CD4-positive, alpha-beta memory T cell (primary cell): ENCODE measurements around the gene ABCA13. TPM values are rescaled to one million over a fixed set of nuclear protein-coding genes. Genes with fewer than 3 reads are reported as not detected.

Experiments used
- CTCF ChIA-PET: fragments of 350-600 bp; sonication (Branson Sonifier 250); formaldehyde crosslinking; loops from one replicate; lab custom pipeline; 2021; ENCODE audit warnings: inconsistent platforms; ENCODE audit not compliant: partially characterized antibody; lab: Charles Lee
- POLR2A ChIA-PET: fragments of 350-600 bp; sonication (Branson Sonifier 250); formaldehyde crosslinking; loops from one replicate; lab custom pipeline; 2021; ENCODE audit not compliant: partially characterized antibody; lab: Charles Lee
- DNase-seq, 5 donors: peaks; one replicate each; pipeline versions ENCODE4 v3.0.0 to v3.0.0-alpha.2; 2020 to 2022; ENCODE audit warnings: mixed read lengths in 1 of 5
- H3K27ac ChIP-seq: one replicate; pipeline ENCODE4 v1.7.0; 2013; ENCODE audit warnings: low read depth, low read length
- H3K27me3 ChIP-seq: 2 replicates; pipeline ENCODE4 v1.7.0; 2013; ENCODE audit warnings: mild to moderate bottlenecking, low read length, moderate library complexity; ENCODE audit not compliant: insufficient read depth
- H3K36me3 ChIP-seq: 2 replicates; pipeline ENCODE4 v1.7.0; 2013; ENCODE audit warnings: mild to moderate bottlenecking, low read length, moderate library complexity; ENCODE audit not compliant: insufficient read depth
- H3K4me1 ChIP-seq: 2 replicates; pipeline ENCODE4 v1.7.0; 2013; ENCODE audit warnings: mild to moderate bottlenecking, low read length, moderate library complexity; ENCODE audit not compliant: insufficient read depth
- H3K4me3 ChIP-seq, 2 donors: one replicate each; pipeline ENCODE4 v1.7.0; 2013; ENCODE audit warnings: low read length in 2 of 2, mild to moderate bottlenecking in 1 of 2
- H3K9me3 ChIP-seq, 2 donors: one replicate each; pipeline ENCODE4 v1.7.0; 2013; ENCODE audit warnings: low read length in 2 of 2, control low read depth in 1 of 2; ENCODE audit not compliant: control insufficient read depth in 1 of 2
- H3K27ac Mint-ChIP-seq, 7 donors: one replicate each; pipeline ENCODE4 v1.8.0; 2020 to 2021; ENCODE audit warnings: mixed read lengths in 7 of 7, mild to moderate bottlenecking in 6 of 7, inconsistent platforms in 3 of 7, moderate library complexity in 3 of 7
- H3K27me3 Mint-ChIP-seq, 2 donors: one replicate each; pipeline ENCODE4 v1.8.0; 2020 to 2021; ENCODE audit warnings: mixed read lengths in 2 of 2
- H3K36me3 Mint-ChIP-seq, 2 donors: one replicate each; pipeline ENCODE4 v1.8.0; 2020 to 2021; ENCODE audit warnings: mixed read lengths in 2 of 2, inconsistent platforms in 1 of 2, mild to moderate bottlenecking in 1 of 2
- H3K4me1 Mint-ChIP-seq, 4 donors: one replicate each; pipeline ENCODE4 v1.8.0; 2020 to 2021; ENCODE audit warnings: mixed read lengths in 4 of 4, mild to moderate bottlenecking in 1 of 4
- H3K4me3 Mint-ChIP-seq, 8 donors: one replicate each; pipeline ENCODE4 v1.8.0; 2020 to 2021; ENCODE audit warnings: mixed read lengths in 8 of 8, mild to moderate bottlenecking in 7 of 8, moderate library complexity in 6 of 8, inconsistent platforms in 3 of 8
- H3K9me3 Mint-ChIP-seq, 8 donors: one replicate each; pipeline ENCODE4 v1.8.0; 2020 to 2021; ENCODE audit warnings: mixed read lengths in 8 of 8, mild to moderate bottlenecking in 5 of 8, inconsistent platforms in 3 of 8, moderate library complexity in 1 of 8
- intact Hi-C: fragments of 100-400 bp; cut with micrococcal nuclease; formaldehyde crosslinking; loops from one replicate; pipeline ENCODE4 v1.15.1; 2023
- polyA plus RNA-seq, 2 donors: library from polyadenylated mRNA; unstranded; fragments of 300-500 nt; fragmentation: Illumina TruSeq; gene quantifications; one replicate each; pipeline ENCODE4 v1.2.3, GENCODE V29; 2021
- total RNA-seq, 2 experiments: library from RNA; stranded (reverse); gene quantifications; one replicate each; pipeline ENCODE4 v1.2.3, GENCODE V29; 2021

The ABCA13 gene
- total and polyA plus RNA-seq, 4 experiments from 2014 or later, result not detected

GRCh38 chr7:48441848-48442492, 270.7 kb downstream of the ABCA13 start:
- no peak overlapping the region for H3K27ac ChIP-seq
- H3K4me1 ChIP-seq, result no peaks in the 10 kb centered on the region
- no peaks in the 10 kb centered on the region for H3K27me3 ChIP-seq
- no peaks in the 10 kb centered on the region for H3K36me3 ChIP-seq
- Mint-ChIP-seq H3K4me3 (no peak overlapping the region), H3K4me1 (no peaks in the 10 kb centered on the region), H3K27ac (no peak overlapping the region), H3K36me3 (no peaks in the 10 kb centered on the region), H3K27me3 (peaks cover 0 to 1% of the 10 kb centered on the region in 2 donors), H3K9me3 (peaks cover 4 to 18% (median 11%) of the 10 kb centered on the region in 8 donors)
- no peak overlapping the region for H3K4me3 ChIP-seq
- no peaks in the 10 kb centered on the region for H3K9me3 ChIP-seq
- ChIA-PET CTCF (no interaction called here), POLR2A (no interaction called here)
- no peak for DNase-seq
- intact Hi-C loops, result no loop called here

GRCh38 chr7:48443051-48443450, 271.8 kb downstream of the ABCA13 start:
- Mint-ChIP-seq H3K9me3 (peaks cover 4 to 18% (median 11%) of the 10 kb centered on the region in 8 donors), H3K27ac (no peak overlapping the region), H3K4me3 (no peak overlapping the region), H3K36me3 (no peaks in the 10 kb centered on the region), H3K27me3 (no peaks in the 10 kb centered on the region), H3K4me1 (no peaks in the 10 kb centered on the region)
- ChIA-PET CTCF (no interaction called here), POLR2A (no interaction called here)
- H3K9me3 ChIP-seq, result no peaks in the 10 kb centered on the region
- H3K36me3 ChIP-seq, result no peaks in the 10 kb centered on the region
- no peak for DNase-seq
- H3K27ac ChIP-seq, result no peak overlapping the region
- H3K27me3 ChIP-seq, result no peaks in the 10 kb centered on the region
- intact Hi-C loops, result no loop called here
- no peak overlapping the region for H3K4me3 ChIP-seq
- H3K4me1 ChIP-seq, result no peaks in the 10 kb centered on the region

GRCh38 chr7:48446721-48447120, 275.5 kb downstream of the ABCA13 start:
- H3K4me3 Mint-ChIP-seq, result no peak overlapping the region
- POLR2A ChIA-PET, result no interaction called here
- H3K36me3 Mint-ChIP-seq, result no peaks in the 10 kb centered on the region
- no peaks in the 10 kb centered on the region for H3K4me1 Mint-ChIP-seq
- no peaks in the 10 kb centered on the region for H3K36me3 ChIP-seq
- H3K27ac ChIP-seq, result no peak overlapping the region
- no peak overlapping the region for H3K27ac Mint-ChIP-seq
- peaks cover 4 to 18% (median 10%) of the 10 kb centered on the region in 8 donors for H3K9me3 Mint-ChIP-seq
- H3K27me3 Mint-ChIP-seq, result no peaks in the 10 kb centered on the region
- H3K9me3 ChIP-seq, result no peaks in the 10 kb centered on the region
- H3K4me3 ChIP-seq, result no peak overlapping the region
- CTCF ChIA-PET, result interaction anchor here (0.6 kb wide), 1 partner anchor 89 kb away, joined by 3 read pairs; no protein-coding TSS in a partner anchor
- no peak for DNase-seq
- H3K27me3 ChIP-seq, result no peaks in the 10 kb centered on the region
- intact Hi-C loops, result no loop called here
- no peaks in the 10 kb centered on the region for H3K4me1 ChIP-seq

- H3K27me3 Mint-ChIP-seq, result no peaks in the 10 kb centered on the region
- H3K9me3 ChIP-seq, result no peaks in the 10 kb centered on the region
- H3K4me3 ChIP-seq, result no peak overlapping the region
- H3K4me1 Mint-ChIP-seq, result no peaks in the 10 kb centered on the region
- no peak overlapping the region for H3K27ac ChIP-seq
- DNase-seq, result no peak
- H3K27me3 ChIP-seq, result no peaks in the 10 kb centered on the region
- no peaks in the 10 kb centered on the region for H3K4me1 ChIP-seq
- POLR2A ChIA-PET, result no interaction called here
- no peaks in the 10 kb centered on the region for H3K36me3 Mint-ChIP-seq
- H3K4me3 Mint-ChIP-seq, result no peak overlapping the region
- H3K9me3 Mint-ChIP-seq, result no peaks in the 10 kb centered on the region
- no peak overlapping the region for H3K27ac Mint-ChIP-seq
- CTCF ChIA-PET, result no interaction called here
- intact Hi-C loops, result no loop called here
- no peaks in the 10 kb centered on the region for H3K36me3 ChIP-seq
Observed at GRCh38 chr7:48452218-48452617, 281.0 kb downstream of the ABCA13 start.

GRCh38 chr7:48454750-48455192, 283.5 kb downstream of the ABCA13 start:
- CTCF ChIA-PET, result no interaction called here
- no peak for DNase-seq
- Mint-ChIP-seq H3K4me3 (no peak overlapping the region), H3K27ac (no peak overlapping the region), H3K9me3 (no peaks in the 10 kb centered on the region), H3K4me1 (no peaks in the 10 kb centered on the region), H3K36me3 (no peaks in the 10 kb centered on the region), H3K27me3 (no peaks in the 10 kb centered on the region)
- Histone ChIP-seq H3K9me3 (no peaks in the 10 kb centered on the region), H3K4me1 (no peaks in the 10 kb centered on the region), H3K36me3 (no peaks in the 10 kb centered on the region), H3K4me3 (no peak overlapping the region), H3K27me3 (no peaks in the 10 kb centered on the region), H3K27ac (no peak overlapping the region)
- POLR2A ChIA-PET, result no interaction called here
- intact Hi-C loops, result no loop called here

GRCh38 chr7:48455363-48455762, 284.1 kb downstream of the ABCA13 start:
- POLR2A ChIA-PET, result no interaction called here
- Histone ChIP-seq H3K4me1 (no peaks in the 10 kb centered on the region), H3K9me3 (no peaks in the 10 kb centered on the region), H3K27ac (no peak overlapping the region), H3K36me3 (no peaks in the 10 kb centered on the region), H3K4me3 (no peak overlapping the region), H3K27me3 (no peaks in the 10 kb centered on the region)
- Mint-ChIP-seq H3K27ac (no peak overlapping the region), H3K4me1 (no peaks in the 10 kb centered on the region), H3K9me3 (no peaks in the 10 kb centered on the region), H3K36me3 (no peaks in the 10 kb centered on the region), H3K4me3 (no peak overlapping the region), H3K27me3 (no peaks in the 10 kb centered on the region)
- DNase-seq, result no peak
- intact Hi-C loops, result no loop called here
- CTCF ChIA-PET, result no interaction called here

GRCh38 chr7:48458701-48459524, 287.7 kb downstream of the ABCA13 start:
- Mint-ChIP-seq H3K4me3 (no peak overlapping the region), H3K27me3 (no peaks in the 10 kb centered on the region), H3K9me3 (peaks cover 0 to 2% (median 0%) of the 10 kb centered on the region in 8 donors), H3K36me3 (no peaks in the 10 kb centered on the region), H3K27ac (no peak overlapping the region), H3K4me1 (no peaks in the 10 kb centered on the region)
- ChIA-PET POLR2A (no interaction called here), CTCF (no interaction called here)
- no peak for DNase-seq
- intact Hi-C loops, result no loop called here
- H3K4me3 ChIP-seq, result no peak overlapping the region
- H3K27me3 ChIP-seq, result no peaks in the 10 kb centered on the region
- H3K9me3 ChIP-seq, result no peaks in the 10 kb centered on the region
- H3K36me3 ChIP-seq, result no peaks in the 10 kb centered on the region
- H3K27ac ChIP-seq, result no peak overlapping the region
- no peaks in the 10 kb centered on the region for H3K4me1 ChIP-seq
